ENCODE data around the gene CLDN4.

DNA sequence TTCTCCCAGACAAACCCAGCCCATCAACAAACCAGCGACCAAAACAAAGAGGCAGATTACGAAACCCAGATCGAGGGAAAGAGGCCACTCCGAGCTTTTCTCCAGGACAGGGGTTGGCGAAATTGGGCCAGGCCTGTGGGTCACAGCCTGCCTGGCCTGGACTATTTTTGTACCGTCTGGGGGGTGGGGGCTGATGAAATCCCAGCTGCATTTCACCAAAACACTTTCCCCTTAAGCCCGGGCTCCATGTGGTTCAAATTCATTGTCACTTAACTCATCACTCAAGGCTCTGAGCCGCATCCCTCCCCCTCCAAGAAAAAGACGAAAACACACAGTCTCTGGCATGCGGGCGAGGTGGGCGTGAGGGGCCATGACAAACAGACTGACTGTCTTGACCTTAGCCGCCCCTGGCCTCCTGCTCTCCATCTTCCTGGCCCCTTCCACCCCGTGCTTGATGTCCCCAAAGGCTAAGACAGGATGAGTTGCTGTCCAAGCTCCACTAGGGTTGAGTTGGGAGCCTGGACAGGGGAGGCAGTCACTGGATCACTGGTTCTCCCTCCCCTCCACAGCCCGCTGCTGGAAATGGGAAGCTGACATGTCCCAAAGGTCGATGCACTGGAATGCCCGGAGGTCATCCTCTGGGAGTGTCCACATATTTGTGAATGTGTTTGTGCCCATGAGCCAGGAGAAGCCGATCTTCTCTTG lies 49.3 kb downstream of the CLDN4 start:
- no peak for TF ChIP-seq CTCF (IDR thresholded peaks at IDR 0.05)
- peak in 1 of 3 donors; percentile 17 for TF ChIP-seq POLR2AphosphoS5 (IDR thresholded peaks at IDR 0.05)
- no peak for TF ChIP-seq POLR2A (IDR thresholded peaks at IDR 0.05)
- TF ChIP-seq EP300 (IDR thresholded peaks at IDR 0.05) = no peak

Data from stomach (tissue), 4 donors.